HFF-Myc (cell line): ENCODE data around the gene SPSB1.

ENCODE experiments used
- DNase-seq: peaks from one replicate; pipeline ENCODE4 v3.0.0-alpha.2; 2011; ENCODE audit warnings: low read depth; ENCODE audit errors: extremely low read depth
- H3K4me3 ChIP-seq: replicated peaks from 2 replicates; pipeline ENCODE4 v1.5.1; 2011; ENCODE audit warnings: low read depth, mild to moderate bottlenecking, control low read depth, low read length
- TF ChIP-seq, protein P1 (sequence below): IDR thresholded peaks from 2 replicates; pipeline ENCODE4 v1.5.1; 2012; ENCODE audit warnings: mild to moderate bottlenecking, low read depth, low read length, control low read depth; ENCODE audit errors: missing control alignments

The SPSB1 gene

GRCh38 chr1:9343269-9343668 is 50.6 kb downstream of the SPSB1 start:
- H3K4me3 ChIP-seq = no peak overlapping the region
- no peak for DNase-seq
- TF ChIP-seq, protein P1, sequence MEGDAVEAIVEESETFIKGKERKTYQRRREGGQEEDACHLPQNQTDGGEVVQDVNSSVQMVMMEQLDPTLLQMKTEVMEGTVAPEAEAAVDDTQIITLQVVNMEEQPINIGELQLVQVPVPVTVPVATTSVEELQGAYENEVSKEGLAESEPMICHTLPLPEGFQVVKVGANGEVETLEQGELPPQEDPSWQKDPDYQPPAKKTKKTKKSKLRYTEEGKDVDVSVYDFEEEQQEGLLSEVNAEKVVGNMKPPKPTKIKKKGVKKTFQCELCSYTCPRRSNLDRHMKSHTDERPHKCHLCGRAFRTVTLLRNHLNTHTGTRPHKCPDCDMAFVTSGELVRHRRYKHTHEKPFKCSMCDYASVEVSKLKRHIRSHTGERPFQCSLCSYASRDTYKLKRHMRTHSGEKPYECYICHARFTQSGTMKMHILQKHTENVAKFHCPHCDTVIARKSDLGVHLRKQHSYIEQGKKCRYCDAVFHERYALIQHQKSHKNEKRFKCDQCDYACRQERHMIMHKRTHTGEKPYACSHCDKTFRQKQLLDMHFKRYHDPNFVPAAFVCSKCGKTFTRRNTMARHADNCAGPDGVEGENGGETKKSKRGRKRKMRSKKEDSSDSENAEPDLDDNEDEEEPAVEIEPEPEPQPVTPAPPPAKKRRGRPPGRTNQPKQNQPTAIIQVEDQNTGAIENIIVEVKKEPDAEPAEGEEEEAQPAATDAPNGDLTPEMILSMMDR = no peak

DNA sequence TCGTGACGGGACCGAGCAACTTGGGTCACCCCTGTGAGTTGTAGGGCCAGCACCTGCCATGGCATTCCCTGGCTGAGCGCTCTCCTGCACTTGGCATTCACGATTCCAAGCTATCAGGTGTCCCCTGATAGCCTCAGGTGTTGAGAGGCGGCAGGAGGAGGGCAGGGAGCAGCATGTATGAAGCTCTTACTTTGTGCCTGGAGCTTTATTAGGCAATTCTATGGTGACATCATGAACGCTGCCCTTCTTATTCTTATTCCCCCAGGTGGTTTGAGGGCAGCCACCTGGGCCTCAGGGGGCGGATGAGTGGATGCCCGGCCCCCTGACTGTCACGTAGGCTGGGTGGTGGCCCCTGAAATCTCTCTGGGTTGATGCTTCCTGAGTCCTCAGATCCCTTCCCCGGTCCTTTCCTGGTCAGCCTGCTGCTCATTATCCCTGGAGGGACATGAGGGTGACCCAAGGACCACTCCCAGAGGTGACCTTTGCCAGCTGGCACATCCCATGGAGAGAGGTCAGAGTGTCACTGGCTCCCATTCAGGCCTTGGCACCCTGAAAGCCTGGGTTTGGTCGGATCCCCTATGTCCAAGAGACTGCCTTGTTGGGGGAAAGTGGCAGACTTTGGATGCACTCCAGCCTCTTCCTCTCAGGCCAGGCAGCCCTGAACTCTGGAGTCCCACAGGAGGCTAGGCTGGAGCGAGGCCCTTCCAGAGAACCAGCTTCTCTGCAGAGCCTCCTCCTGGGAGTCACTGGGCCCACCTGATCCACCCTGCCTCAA is 51.9 kb downstream of the SPSB1 start:
- no peak overlapping the region for H3K4me3 ChIP-seq
- TF ChIP-seq, protein P1 = no peak
- DNase-seq = no peak

DNA sequence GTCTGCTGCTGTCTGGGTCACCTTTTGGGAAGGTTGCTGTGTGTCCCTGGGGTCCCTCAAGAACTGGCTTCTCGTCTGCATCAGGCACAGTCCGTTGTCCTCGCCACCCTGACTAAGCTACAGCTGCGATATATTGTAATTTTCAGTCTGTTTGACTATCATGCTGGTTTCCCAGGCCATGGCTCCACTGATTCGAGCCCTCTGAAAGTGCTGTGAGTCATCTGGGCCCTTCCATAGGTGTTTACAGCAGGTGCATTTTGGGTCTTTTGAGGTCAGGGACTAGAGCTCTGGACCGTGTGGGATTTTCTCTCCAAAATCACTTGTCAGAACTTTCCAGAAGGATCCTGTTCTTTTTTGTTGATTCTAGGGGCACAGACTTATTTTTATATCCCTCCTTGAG is 52.8 kb downstream of the SPSB1 start:
- no peak overlapping the region for H3K4me3 ChIP-seq
- TF ChIP-seq, protein P1 = no peak
- DNase-seq = no peak

- TF ChIP-seq, protein P1 = no peak
- no peak for DNase-seq
- no peak overlapping the region for H3K4me3 ChIP-seq
Measured at GRCh38 chr1:9345922-9346321, 53.2 kb downstream of the SPSB1 start.

DNA sequence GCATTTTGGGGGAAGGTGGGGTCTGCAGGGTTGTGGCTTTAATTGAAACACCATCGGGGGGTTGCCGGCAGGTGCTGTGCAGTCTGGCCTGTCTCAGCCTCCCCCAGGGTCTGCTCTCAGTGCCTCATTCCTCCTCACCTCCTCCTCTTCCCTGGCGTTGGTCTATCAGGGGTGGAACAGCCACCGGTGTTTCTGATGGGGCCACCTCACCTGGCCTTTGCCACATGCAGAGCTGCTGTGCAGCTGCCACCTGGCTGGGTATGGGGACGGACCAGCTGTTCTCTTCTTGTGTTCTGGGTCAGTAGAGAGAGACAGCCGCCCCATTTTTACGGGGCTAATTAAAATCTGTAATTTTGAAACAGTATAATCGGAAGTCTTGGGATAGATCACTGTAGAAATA is 53.9 kb downstream of the SPSB1 start:
- H3K4me3 ChIP-seq = no peak overlapping the region
- DNase-seq = no peak
- TF ChIP-seq, protein P1 = no peak

DNA sequence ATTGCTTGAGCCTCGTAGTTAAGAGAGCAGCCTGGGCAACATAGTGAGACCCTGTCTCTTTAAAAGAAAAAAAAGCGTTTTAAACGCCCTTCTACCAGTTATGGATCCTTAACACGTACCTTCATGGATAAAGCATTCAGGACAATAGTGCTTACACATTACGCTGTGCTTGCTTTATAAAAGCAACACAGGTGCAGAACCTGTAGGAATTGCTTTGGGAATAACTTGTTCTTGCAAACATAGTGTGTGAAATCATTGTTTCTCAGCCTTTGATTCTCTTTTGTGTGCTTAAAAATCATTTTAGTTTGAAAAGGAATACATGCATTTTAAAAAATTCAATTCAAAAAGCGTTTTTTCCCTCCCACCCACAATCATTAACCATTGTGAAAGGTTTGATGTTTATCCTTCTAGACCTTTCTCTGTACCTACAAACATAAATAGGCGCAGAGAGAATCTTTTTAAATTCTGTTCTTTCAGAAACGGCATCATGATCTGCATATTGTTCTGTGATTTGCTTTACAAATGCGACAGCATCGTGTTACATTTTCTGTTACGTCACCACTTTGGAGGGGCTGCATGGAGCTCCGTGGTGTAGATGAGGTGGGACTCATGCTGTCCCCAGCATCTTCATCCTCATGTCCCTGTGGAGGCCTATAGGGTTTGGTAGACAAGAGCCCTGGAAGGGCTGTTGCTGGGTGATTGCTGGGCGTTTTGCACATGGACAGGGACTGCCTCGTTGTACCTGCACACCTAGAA is 54.6 kb downstream of the SPSB1 start:
- TF ChIP-seq, protein P1 = no peak
- DNase-seq = no peak

More for the DNA sequence above, 54.6 kb downstream of the SPSB1 start:
- H3K4me3 ChIP-seq = no peak overlapping the region
